Suprapubic skin (tissue), 4 donors: Measurements from ENCODE around the gene POLRMT.
"Not testable (repeated sequence)": the region's sequence is repeated elsewhere in the genome, so short reads cannot be mapped to it uniquely, and the experiment has no call there.

Experiments
- CTCF ChIP-seq, 2 donors: fragments of 200-600 bp in 1 of 2; fragments of 450-650 bp in 1 of 2; sonication (generic) in 1 of 2; IDR thresholded peaks; one replicate each; pipeline ENCODE4 v1.5.1; 2016 to 2019; ENCODE audit warnings: antibody characterized with exemption in 2 of 2, mild to moderate bottlenecking in 1 of 2, moderate library complexity in 1 of 2
- EP300 ChIP-seq: sonication (generic); formaldehyde crosslinking; IDR thresholded peaks from one replicate; pipeline ENCODE4 v1.6.1; 2017; ENCODE audit warnings: antibody characterized with exemption
- POLR2A ChIP-seq, 2 donors: fragments of 450-650 bp; IDR thresholded peaks; one replicate each; pipeline ENCODE4 v1.6.1; 2017; ENCODE audit warnings: antibody characterized with exemption in 2 of 2, mild to moderate bottlenecking in 2 of 2, moderate library complexity in 2 of 2
- POLR2AphosphoS5 ChIP-seq, 3 donors: sonication (generic); formaldehyde crosslinking; IDR thresholded peaks; one replicate each; pipeline ENCODE4 v1.6.1; 2017; ENCODE audit warnings: antibody characterized with exemption in 3 of 3

- not testable (repeated sequence) for TF ChIP-seq POLR2A (IDR thresholded peaks at IDR 0.05); CTCF (IDR thresholded peaks at IDR 0.05); POLR2AphosphoS5 (IDR thresholded peaks at IDR 0.05); EP300
These were observed 12.1 kb downstream of the POLRMT start for GRCh38 chr19:621191-621590.
